Sigmoid colon (tissue), 4 donors: Measurements from ENCODE around the gene IQGAP2.

ENCODE experiments used
- EP300 ChIP-seq, 4 donors: sonication (generic); formaldehyde crosslinking; IDR thresholded peaks; one replicate each; pipeline ENCODE4 v1.6.1; 2017; ENCODE audit warnings: antibody characterized with exemption in 4 of 4
- POLR2A ChIP-seq, 2 donors: fragments of 450-650 bp; IDR thresholded peaks; one replicate each; pipeline ENCODE4 v1.6.1; 2016; ENCODE audit warnings: antibody characterized with exemption in 2 of 2, mild to moderate bottlenecking in 2 of 2, moderate library complexity in 2 of 2
- TF ChIP-seq, protein P1 (sequence below), 4 experiments: fragments of 450-650 bp in 3 of 4; fragments of 200-600 bp in 1 of 4; IDR thresholded peaks; one replicate each; pipeline ENCODE4 v1.5.1; 2016 to 2019; ENCODE audit warnings: antibody characterized with exemption in 4 of 4, mild to moderate bottlenecking in 3 of 4, moderate library complexity in 2 of 4

DNA sequence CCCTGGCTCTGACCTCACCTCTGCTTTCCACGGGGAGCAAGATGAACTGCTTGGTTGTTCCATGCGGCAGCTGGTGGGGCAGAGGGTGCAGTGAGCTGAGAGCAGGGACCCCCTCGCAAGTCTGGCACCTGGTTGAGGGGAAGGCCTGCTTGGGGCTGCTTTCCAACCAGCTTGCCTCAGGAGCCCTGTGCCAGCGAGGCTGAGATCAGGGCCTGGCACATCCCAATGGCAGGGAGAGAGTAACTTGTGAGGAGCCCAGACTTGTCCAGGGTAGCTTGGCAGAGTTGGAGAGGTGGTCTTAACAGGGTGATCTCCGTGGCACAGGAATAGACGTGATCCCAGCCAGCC, 68.9 kb downstream of the IQGAP2 start:
- TF ChIP-seq POLR2A (IDR thresholded peaks at IDR 0.05) (no peak), EP300 (IDR thresholded peaks at IDR 0.05) (no peak)
- TF ChIP-seq, protein P1, sequence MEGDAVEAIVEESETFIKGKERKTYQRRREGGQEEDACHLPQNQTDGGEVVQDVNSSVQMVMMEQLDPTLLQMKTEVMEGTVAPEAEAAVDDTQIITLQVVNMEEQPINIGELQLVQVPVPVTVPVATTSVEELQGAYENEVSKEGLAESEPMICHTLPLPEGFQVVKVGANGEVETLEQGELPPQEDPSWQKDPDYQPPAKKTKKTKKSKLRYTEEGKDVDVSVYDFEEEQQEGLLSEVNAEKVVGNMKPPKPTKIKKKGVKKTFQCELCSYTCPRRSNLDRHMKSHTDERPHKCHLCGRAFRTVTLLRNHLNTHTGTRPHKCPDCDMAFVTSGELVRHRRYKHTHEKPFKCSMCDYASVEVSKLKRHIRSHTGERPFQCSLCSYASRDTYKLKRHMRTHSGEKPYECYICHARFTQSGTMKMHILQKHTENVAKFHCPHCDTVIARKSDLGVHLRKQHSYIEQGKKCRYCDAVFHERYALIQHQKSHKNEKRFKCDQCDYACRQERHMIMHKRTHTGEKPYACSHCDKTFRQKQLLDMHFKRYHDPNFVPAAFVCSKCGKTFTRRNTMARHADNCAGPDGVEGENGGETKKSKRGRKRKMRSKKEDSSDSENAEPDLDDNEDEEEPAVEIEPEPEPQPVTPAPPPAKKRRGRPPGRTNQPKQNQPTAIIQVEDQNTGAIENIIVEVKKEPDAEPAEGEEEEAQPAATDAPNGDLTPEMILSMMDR (IDR thresholded peaks at IDR 0.05), result no peak
